K562 (cell line): ENCODE data around the gene ACP6. TPM values are rescaled to one million over a fixed set of nuclear protein-coding genes. Genes with fewer than 3 reads are reported as not detected.

Experiments
- NR1H2 ChIP-seq: sonication (generic); formaldehyde crosslinking; IDR thresholded peaks from 2 replicates; pipeline ENCODE4 v1.4.0; 2020; ENCODE audit warnings: mild to moderate bottlenecking, missing genetic modification reagents
- PREB ChIP-seq: sonication (generic); formaldehyde crosslinking; IDR thresholded peaks from 2 replicates; pipeline ENCODE4 v1.8.1; 2023; ENCODE audit warnings: mild to moderate bottlenecking, missing genetic modification reagents
- RFX5 ChIP-seq: IDR thresholded peaks from 2 replicates; pipeline ENCODE4 v1.6.1; 2011; ENCODE audit warnings: low read depth, mild to moderate bottlenecking, improper control_type of control experiment, low read length
- SMAD2 ChIP-seq: fragments of 150-350 bp; IDR thresholded peaks from 2 replicates; pipeline ENCODE4 v1.6.1; 2014; ENCODE audit warnings: low read depth, mild to moderate bottlenecking, low read length
- YY1 ChIP-seq, 3 experiments: IDR thresholded peaks; 2 replicates each; pipeline ENCODE4 v1.6.1; 2011; ENCODE audit warnings: low read length in 2 of 3, mild to moderate bottlenecking in 2 of 3, moderate library complexity in 2 of 3, borderline replicate concordance in 1 of 3, control low read depth in 1 of 3, low read depth in 1 of 3; ENCODE audit not compliant: insufficient read depth in 3 of 3, insufficient replicate concordance in 2 of 3, control insufficient read depth in 1 of 3, insufficient read length in 1 of 3; ENCODE audit errors: extremely low read depth in 1 of 3
- ZFP91 ChIP-seq: sonication (generic); formaldehyde crosslinking; IDR thresholded peaks from 2 replicates; pipeline ENCODE4 v1.8.0; 2022; ENCODE audit warnings: mild to moderate bottlenecking, missing genetic modification reagents
- ZNF133 ChIP-seq: fragments of 250-450 bp; sonication (Bioruptor Pico); IDR thresholded peaks from 2 replicates; pipeline ENCODE4 v1.4.0; 2020; ENCODE audit warnings: mild to moderate bottlenecking
- ZNF311 ChIP-seq: fragments of 250-450 bp; sonication (Bioruptor Pico); IDR thresholded peaks from 2 replicates; pipeline ENCODE4 v1.4.0; 2020; ENCODE audit warnings: mild to moderate bottlenecking, moderate library complexity
- ZNF695 ChIP-seq: fragments of 450-650 bp; formaldehyde crosslinking; IDR thresholded peaks from 2 replicates; pipeline ENCODE4 v1.4.0; 2020; ENCODE audit warnings: mild to moderate bottlenecking, moderate library complexity
- ZNF696 ChIP-seq: fragments of 250-450 bp; sonication (Bioruptor Pico); conservative IDR thresholded peaks from 2 replicates; pipeline ENCODE4 v1.4.0; 2020; ENCODE audit warnings: mild to moderate bottlenecking, moderate library complexity
- polyA plus RNA-seq, 8 experiments: library from polyadenylated mRNA; depleted of rRNA in 4 of 8; stranded (reverse) in 5 of 8; unstranded in 3 of 8; fragments of >200 nt; fragmentation: Nextera tagmentation in 2 of 8; fragmentation: Illumina TruSeq in 1 of 8; extraction: Ambion mirVana in 2 of 8; extraction: Trizol in 1 of 8; gene quantifications; 2 replicates each; pipeline versions ENCODE4 v1.2.1 to v1.2.3, GENCODE V29; 2011 to 2014; ENCODE audit warnings: inconsistent platforms in 1 of 8, missing spikeins in 1 of 8
- total RNA-seq, 7 experiments: library from RNA; depleted of rRNA in 6 of 7; stranded (reverse); fragments of >200 nt in 6 of 7; fragmentation: Illumina TruSeq in 2 of 7; extraction: Trizol in 2 of 7; gene quantifications; 2 replicates each; pipeline versions ENCODE4 v1.2.1 to v1.2.3, GENCODE V29; 2011 to 2021; ENCODE audit warnings: low replicate concordance in 1 of 7
- TF ChIP-seq, protein P1 (sequence below): sonication (generic); formaldehyde crosslinking; IDR thresholded peaks from 2 replicates; pipeline ENCODE4 v1.5.0; 2020; ENCODE audit warnings: missing genetic modification reagents
- TF ChIP-seq, protein P2 (sequence below), 3 experiments: IDR thresholded peaks in 2 of 3; conservative IDR thresholded peaks in 1 of 3; 2 replicates each; pipeline ENCODE4 v1.5.1; 2011 to 2012; ENCODE audit warnings: low read length in 3 of 3, mild to moderate bottlenecking in 3 of 3, control low read depth in 2 of 3, improper control_type of control experiment in 1 of 3, inconsistent platforms in 1 of 3, low read depth in 1 of 3, mixed read lengths in 1 of 3, moderate library complexity in 1 of 3; ENCODE audit not compliant: insufficient read depth in 2 of 3
- TF ChIP-seq, protein P3 (sequence below): IDR thresholded peaks from 2 replicates; pipeline ENCODE4 v1.6.1; 2011; ENCODE audit not compliant: insufficient read length; ENCODE audit errors: extremely low read depth
- TF ChIP-seq, protein P4 (sequence below): fragments of 450-650 bp; formaldehyde crosslinking; IDR thresholded peaks from 2 replicates; pipeline ENCODE4 v1.4.0; 2020; ENCODE audit warnings: mild to moderate bottlenecking, moderate library complexity

ACP6 gene
- total and polyA plus RNA-seq, 9 of the 15 experiments (the other 6 are each of a cell fraction or from before 2014, with no cell fraction given), result 0.05 to 1.4 (median 0.49) TPM

DNA sequence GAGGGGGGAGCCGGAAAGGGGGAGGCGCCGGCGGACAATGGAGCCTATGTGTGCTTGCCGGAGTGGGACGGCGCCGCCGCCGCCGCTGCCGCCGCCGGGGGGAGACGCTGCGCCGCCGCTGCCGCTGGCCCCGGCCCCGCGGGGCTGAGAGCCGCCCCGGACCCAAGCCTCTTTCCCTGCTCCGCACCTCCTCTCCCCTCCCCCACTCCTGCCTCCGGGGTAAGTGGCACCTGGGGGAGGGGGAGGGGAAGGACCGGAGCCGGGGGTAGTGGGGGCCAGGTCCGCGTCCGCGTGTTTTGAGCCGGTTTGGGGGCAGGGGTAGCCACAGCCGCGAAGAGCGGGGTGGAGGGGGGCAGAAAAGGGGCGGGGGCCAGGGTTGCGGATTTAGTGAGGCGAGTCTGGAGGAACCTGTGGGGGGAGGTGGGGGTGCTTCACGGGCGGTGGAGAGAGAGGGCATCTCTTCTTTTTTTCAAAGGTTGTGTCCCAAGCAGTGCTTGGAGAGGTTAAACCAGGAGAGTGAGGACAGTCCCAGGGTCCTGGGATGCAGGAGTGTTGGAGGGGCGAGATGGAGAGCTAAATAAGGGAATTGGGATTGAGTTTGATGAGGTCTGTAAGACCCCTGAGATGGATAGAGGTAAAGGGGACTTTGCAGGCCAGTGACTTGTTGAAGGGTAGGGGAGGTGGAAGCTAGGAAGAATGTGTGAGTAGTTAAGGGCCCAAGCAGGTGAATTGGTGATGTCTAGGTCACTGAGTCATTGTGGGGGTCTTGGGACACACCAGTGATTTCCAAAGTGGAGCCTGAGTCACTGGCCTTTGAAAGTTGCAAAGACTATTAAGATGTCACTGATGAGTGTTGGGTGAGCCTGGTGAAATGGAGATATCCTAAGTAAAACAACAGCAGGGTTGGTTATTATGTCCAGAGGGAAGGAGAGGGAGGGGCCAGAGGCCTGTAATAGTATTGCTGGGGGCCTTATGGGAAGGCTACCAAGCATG lies 69.9 kb downstream of the ACP6 start (continued):
- TF ChIP-seq, protein P1, sequence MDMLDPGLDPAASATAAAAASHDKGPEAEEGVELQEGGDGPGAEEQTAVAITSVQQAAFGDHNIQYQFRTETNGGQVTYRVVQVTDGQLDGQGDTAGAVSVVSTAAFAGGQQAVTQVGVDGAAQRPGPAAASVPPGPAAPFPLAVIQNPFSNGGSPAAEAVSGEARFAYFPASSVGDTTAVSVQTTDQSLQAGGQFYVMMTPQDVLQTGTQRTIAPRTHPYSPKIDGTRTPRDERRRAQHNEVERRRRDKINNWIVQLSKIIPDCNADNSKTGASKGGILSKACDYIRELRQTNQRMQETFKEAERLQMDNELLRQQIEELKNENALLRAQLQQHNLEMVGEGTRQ (CRISPR knock-in tag), result no peak
- TF ChIP-seq ZNF696 (CRISPR knock-in tag) (no peak), PREB (CRISPR knock-in tag) (no peak), YY1 (IDR thresholded peaks at IDR 0.05; ENCODE audit: borderline replicate concordance in 1 of 3, control insufficient read depth in 1 of 3, extremely low read depth in 1 of 3, insufficient read depth in 3 of 3, insufficient read length in 1 of 3, insufficient replicate concordance in 2 of 3, low read depth in 1 of 3, low read length in 2 of 3) (peak in 2 of 3 experiments; percentile 25 to 76), ZNF133 (no peak), RFX5 (no peak), ZFP91 (no peak), ZNF311 (no peak), SMAD2 (no peak), ZNF695 (CRISPR knock-in tag) (no peak), NR1H2 (CRISPR knock-in tag) (no peak)
- TF ChIP-seq, protein P2, sequence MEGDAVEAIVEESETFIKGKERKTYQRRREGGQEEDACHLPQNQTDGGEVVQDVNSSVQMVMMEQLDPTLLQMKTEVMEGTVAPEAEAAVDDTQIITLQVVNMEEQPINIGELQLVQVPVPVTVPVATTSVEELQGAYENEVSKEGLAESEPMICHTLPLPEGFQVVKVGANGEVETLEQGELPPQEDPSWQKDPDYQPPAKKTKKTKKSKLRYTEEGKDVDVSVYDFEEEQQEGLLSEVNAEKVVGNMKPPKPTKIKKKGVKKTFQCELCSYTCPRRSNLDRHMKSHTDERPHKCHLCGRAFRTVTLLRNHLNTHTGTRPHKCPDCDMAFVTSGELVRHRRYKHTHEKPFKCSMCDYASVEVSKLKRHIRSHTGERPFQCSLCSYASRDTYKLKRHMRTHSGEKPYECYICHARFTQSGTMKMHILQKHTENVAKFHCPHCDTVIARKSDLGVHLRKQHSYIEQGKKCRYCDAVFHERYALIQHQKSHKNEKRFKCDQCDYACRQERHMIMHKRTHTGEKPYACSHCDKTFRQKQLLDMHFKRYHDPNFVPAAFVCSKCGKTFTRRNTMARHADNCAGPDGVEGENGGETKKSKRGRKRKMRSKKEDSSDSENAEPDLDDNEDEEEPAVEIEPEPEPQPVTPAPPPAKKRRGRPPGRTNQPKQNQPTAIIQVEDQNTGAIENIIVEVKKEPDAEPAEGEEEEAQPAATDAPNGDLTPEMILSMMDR (IDR thresholded peaks at IDR 0.05 in 2 of 3, conservative IDR thresholded peaks at IDR 0.05 in 1 of 3; ENCODE audit: insufficient read depth in 2 of 3, low read depth in 1 of 3, low read length in 3 of 3), result peak in 2 of 3 experiments; percentile 36 to 38; a peak in 3 of 6 replicates
- TF ChIP-seq, protein P3, sequence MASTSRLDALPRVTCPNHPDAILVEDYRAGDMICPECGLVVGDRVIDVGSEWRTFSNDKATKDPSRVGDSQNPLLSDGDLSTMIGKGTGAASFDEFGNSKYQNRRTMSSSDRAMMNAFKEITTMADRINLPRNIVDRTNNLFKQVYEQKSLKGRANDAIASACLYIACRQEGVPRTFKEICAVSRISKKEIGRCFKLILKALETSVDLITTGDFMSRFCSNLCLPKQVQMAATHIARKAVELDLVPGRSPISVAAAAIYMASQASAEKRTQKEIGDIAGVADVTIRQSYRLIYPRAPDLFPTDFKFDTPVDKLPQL, result no peak
- TF ChIP-seq, protein P4, sequence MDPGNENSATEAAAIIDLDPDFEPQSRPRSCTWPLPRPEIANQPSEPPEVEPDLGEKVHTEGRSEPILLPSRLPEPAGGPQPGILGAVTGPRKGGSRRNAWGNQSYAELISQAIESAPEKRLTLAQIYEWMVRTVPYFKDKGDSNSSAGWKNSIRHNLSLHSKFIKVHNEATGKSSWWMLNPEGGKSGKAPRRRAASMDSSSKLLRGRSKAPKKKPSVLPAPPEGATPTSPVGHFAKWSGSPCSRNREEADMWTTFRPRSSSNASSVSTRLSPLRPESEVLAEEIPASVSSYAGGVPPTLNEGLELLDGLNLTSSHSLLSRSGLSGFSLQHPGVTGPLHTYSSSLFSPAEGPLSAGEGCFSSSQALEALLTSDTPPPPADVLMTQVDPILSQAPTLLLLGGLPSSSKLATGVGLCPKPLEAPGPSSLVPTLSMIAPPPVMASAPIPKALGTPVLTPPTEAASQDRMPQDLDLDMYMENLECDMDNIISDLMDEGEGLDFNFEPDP (CRISPR knock-in tag), result no peak
